ENCODE measurements around the gene NETO2. TPM values are rescaled to one million over a fixed set of nuclear protein-coding genes. Genes with fewer than 3 reads are reported as not detected.

The NETO2 gene
- total RNA-seq, 1 experiment from 2014 or later: 10.3 TPM

DNA sequence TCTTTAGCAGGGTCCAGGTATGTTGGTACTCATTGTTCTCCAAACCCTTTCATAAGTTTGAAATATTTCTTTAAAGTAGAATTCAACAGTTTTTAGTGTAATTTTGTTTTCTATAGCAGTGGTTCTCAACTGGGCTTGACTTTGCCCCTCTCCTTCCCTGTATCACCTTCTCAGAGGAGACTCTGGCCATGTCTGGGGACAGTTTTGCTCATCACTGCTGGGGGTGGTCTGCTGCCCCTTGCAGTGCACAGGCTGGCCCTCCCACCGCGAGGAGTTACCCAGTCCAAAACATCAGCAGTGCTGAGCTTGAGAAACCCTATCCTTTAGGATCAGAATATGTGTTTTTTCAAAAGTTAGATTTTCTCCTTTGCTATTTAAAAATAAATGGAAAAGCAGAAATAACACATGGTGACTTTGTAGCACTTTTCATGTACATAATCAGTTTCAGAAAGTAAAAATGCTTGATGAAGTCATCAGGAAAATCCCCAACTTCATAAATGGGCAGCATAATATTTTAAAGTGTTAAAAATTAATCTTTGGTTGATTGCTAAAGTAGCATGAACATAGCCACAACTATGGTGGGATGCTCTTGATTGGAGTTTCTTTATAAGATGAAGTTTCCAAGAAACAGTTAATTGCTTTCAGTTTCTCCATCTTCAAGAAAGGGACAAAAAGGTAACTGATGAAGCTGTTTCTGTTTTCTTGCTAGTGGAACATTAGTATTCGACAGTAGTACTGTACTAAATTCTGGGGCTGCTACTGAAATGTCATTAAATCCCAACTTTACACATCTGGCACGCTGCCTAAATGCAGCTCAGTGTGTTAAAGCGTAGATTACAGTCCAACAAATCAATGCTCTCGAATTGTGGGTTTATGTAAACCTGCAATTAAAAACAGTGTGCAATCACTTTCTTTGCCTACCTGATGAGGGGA is 70.3 kb downstream of the NETO2 start:
- Histone ChIP-seq H3K9me2 (ENCODE audit: insufficient read depth) (no peaks in the 10 kb centered on the region), H4K20me1 (ENCODE audit: insufficient read depth) (no peaks in the 10 kb centered on the region), H3K9ac (ENCODE audit: low read length) (no peak overlapping the region), H3K4me2 (ENCODE audit: low read length) (no peak overlapping the region), H3K4me1 (ENCODE audit: control insufficient read depth in 1 of 2, insufficient read depth in 2 of 2, low read length in 2 of 2) (no peaks in the 10 kb centered on the region), H3K4me3 (replicated peaks in 1 of 2; ENCODE audit: low read depth in 1 of 2, low read length in 2 of 2) (no peak overlapping the region), H2AFZ (ENCODE audit: low read depth, low read length, poor library complexity, severe bottlenecking) (no peak overlapping the region), H3K36me3 (ENCODE audit: control insufficient read depth in 1 of 2, insufficient read depth in 2 of 2, low read length in 2 of 2) (no peaks in the 10 kb centered on the region), H3K79me2 (ENCODE audit: insufficient read depth, low read length) (no peaks in the 10 kb centered on the region), H3K27ac (ENCODE audit: low read depth, low read length) (no peak overlapping the region), H3K9me3 (ENCODE audit: control insufficient read depth in 1 of 2, insufficient read depth in 1 of 2, low read depth in 1 of 2, low read length in 2 of 2) (no peaks in the 10 kb centered on the region), H3K27me3 (ENCODE audit: insufficient read depth, low read length) (no peaks in the 10 kb centered on the region)
- intact Hi-C loops (cut with micrococcal nuclease): loop anchor here (10.0 kb wide), 1 partner anchor 59 kb away; no protein-coding TSS in a partner anchor
- DNase-seq (ENCODE audit: low read depth, low spot score) (no peak), ATAC-seq (no peak)
- CTCF ChIA-PET: no interaction called here
- RAD21 ChIA-PET (ENCODE audit: low non-redundant PET in 1 of 2, low total read pairs in 2 of 2, uncharacterized antibody in 2 of 2, unreplicated experiment in 2 of 2): no interaction called here
- no TSS peak for BruUV-seq (replicated peaks)
- TF ChIP-seq ZFX (IDR thresholded peaks at IDR 0.05) (no peak), SRF (IDR thresholded peaks at IDR 0.05; ENCODE audit: low read depth) (no peak), SP1 (IDR thresholded peaks at IDR 0.05; ENCODE audit: low read depth) (no peak), CBX3 (IDR thresholded peaks at IDR 0.05; ENCODE audit: low read depth) (no peak), RAD21 (IDR thresholded peaks at IDR 0.05; ENCODE audit: low read depth) (no peak), ZNF274 (IDR thresholded peaks at IDR 0.05; ENCODE audit: low read depth, low read length) (no peak), MAX (IDR thresholded peaks at IDR 0.05) (no peak), EZH2phosphoT487 (IDR thresholded peaks at IDR 0.05; ENCODE audit: borderline replicate concordance) (no peak), POLR2AphosphoS5 (IDR thresholded peaks at IDR 0.05; ENCODE audit: low read depth, low read length) (no peak), EZH2 (IDR thresholded peaks at IDR 0.05) (no peak), REST (IDR thresholded peaks at IDR 0.05; ENCODE audit: low read depth) (no peak), CEBPB (IDR thresholded peaks at IDR 0.05; ENCODE audit: low read depth) (no peak), ELF1 (IDR thresholded peaks at IDR 0.05; ENCODE audit: borderline replicate concordance, low read depth) (no peak), TCF7L2 (IDR thresholded peaks at IDR 0.05; ENCODE audit: borderline replicate concordance, extremely low read depth, insufficient read depth, insufficient read length) (no peak), ATF3 (IDR thresholded peaks at IDR 0.05) (no peak), YY1 (IDR thresholded peaks at IDR 0.05; ENCODE audit: extremely low read depth, insufficient replicate concordance, low read depth, low read length) (no peak), JUND (IDR thresholded peaks at IDR 0.05) (no peak), POLR2A (IDR thresholded peaks at IDR 0.05; ENCODE audit: borderline replicate concordance, extremely low read depth, insufficient read depth, insufficient read length) (no peak)
- TF ChIP-seq, protein P1, sequence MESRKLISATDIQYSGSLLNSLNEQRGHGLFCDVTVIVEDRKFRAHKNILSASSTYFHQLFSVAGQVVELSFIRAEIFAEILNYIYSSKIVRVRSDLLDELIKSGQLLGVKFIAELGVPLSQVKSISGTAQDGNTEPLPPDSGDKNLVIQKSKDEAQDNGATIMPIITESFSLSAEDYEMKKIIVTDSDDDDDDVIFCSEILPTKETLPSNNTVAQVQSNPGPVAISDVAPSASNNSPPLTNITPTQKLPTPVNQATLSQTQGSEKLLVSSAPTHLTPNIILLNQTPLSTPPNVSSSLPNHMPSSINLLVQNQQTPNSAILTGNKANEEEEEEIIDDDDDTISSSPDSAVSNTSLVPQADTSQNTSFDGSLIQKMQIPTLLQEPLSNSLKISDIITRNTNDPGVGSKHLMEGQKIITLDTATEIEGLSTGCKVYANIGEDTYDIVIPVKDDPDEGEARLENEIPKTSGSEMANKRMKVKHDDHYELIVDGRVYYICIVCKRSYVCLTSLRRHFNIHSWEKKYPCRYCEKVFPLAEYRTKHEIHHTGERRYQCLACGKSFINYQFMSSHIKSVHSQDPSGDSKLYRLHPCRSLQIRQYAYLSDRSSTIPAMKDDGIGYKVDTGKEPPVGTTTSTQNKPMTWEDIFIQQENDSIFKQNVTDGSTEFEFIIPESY (IDR thresholded peaks at IDR 0.05; ENCODE audit: extremely low read depth, insufficient replicate concordance, low read length): no peak
- POLR2A ChIA-PET: no interaction called here

Measured in HCT116 (cell line).